ENCODE measurements around the gene NAPSA. TPM values are rescaled to one million over a fixed set of nuclear protein-coding genes. Genes with fewer than 3 reads are reported as not detected.
"Not testable (repeated sequence)": the region's sequence is repeated elsewhere in the genome, so short reads cannot be mapped to it uniquely, and the experiment has no call there.

The NAPSA gene
- total RNA-seq, 1 experiment from 2014 or later: 0.61 TPM

DNA sequence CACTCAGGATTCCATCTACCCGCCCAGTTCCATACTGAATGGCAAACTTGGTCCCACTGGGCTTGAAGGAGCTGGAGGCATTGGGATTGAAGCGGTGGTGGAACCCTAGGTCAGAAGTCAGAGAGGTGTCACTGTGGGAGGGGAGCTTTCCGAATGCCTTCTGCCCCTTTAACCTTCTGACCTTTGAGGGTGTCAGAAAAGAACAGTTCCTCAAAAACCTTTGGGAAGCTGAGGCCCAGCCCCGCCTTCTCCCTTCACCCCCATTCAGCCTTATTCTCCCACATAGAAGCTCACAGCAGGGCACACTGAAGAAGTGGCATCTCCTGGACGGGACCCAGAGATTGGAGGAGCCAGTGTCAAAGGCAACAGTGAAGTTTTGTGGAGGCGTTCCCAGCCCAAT is 28.4 kb downstream of the NAPSA start:
- in situ Hi-C loops (cut with HindIII; ENCODE audit: low pct_unique_long_range_greater_than_20kb, low sequenced_read_pairs); DNase-seq (ENCODE audit: low read depth): not testable (repeated sequence)

DNA sequence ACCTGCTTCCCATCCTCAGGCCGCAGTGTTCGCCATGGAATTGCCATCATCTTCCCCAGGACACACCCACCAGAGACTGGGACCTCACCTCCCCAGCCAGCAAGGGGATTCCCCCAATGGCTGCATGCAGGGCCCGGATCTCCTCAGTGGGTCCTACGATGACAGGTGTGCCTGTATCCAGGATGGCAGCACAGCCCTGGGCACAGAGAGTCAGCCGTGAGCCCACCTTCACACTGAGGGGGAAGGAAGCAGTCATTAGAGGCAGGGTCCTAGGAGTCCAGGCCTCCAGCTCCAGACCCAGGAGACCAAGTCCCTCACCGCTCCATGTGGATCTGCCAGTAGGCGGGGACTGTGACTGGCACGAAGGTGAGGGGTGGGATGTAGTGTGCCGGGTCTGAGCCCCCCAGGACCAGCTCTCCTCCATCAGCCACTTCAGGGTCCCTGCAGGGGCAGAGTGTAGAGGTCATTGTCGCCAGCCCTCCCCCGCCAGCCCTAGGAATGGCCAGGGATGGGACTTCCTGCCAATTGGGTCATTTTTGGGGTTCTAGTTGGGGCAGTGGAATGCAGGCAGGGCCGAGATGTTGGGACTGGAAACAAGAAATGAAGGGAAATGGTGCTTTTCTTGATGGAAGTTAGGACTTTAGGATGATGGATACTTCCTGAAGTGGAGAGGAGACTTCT is 30.6 kb downstream of the NAPSA start:
- in situ Hi-C loops (cut with HindIII; ENCODE audit: low pct_unique_long_range_greater_than_20kb, low sequenced_read_pairs): no loop called here
- no peak for DNase-seq (ENCODE audit: low read depth)

DNA sequence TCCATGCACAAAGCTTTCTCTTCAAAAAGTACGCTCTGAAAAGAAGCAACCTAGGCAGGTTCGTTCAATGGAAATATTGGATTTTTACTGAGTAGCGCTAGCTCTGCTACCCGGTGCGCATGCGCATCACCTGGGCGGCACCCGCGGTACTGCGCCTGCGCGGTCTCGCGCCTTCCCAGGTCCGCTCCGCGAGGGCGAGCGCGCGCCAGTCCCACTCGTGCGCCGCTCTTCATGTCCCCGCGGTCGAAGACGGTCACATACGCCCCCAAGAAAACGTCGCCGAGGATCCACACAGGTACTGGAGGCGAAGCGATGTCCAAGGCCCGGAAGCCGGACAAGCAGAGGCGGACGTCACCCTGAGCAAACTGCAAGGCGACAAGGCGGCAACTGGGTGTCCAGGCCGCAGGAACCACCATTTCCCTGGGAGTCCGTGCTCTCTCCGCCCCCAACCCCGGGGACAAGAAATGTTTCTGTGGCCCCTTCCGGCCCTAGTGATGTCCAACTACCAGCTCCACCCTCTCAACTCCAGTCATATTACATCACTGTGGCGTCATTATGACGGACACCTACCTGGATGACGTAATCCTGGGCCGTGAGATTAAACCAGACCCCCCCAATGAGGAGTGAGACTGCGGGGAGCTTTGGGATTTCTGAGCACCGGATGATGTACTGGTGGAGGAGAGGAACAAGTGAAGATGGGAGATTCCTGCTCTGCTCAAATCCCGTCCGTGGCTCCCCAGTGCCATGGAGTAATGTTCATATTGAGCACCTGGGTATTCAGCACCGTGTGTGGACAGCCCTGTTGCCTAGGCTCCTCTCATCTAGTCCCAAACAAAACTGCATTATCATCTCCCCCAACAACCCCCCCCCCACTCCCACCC is 31.5 kb downstream of the NAPSA start:
- DNase-seq (ENCODE audit: low read depth): peak; percentile 92
- in situ Hi-C loops (cut with HindIII; ENCODE audit: low pct_unique_long_range_greater_than_20kb, low sequenced_read_pairs): no loop called here

DNA sequence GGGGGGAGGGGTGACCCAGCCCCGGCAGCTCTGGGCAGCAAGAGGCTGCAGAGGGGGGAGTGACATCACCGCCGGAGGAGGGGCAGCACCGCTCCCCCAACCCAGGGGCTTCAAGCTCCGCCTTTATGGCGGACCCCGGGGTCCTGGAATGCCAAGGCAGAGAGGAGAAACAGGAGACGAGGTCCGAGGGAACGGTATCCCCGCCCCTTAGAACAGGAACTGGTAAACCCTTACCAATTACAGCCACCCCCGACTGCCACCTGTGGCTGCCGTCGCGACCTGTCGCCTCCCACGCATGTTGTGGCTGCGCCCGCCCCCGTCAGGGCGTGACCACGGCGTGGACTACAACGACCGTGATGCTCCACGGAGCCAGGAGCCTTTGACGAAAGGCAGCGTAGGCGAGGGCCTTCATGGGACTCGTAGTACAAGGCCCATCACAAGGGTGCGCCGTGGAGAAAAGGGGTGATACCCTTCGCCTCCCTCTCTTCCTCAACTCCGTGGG is 32.2 kb downstream of the NAPSA start:
- peak; percentile 94 for DNase-seq (ENCODE audit: low read depth)
- in situ Hi-C loops (cut with HindIII; ENCODE audit: low pct_unique_long_range_greater_than_20kb, low sequenced_read_pairs): no loop called here

DNA sequence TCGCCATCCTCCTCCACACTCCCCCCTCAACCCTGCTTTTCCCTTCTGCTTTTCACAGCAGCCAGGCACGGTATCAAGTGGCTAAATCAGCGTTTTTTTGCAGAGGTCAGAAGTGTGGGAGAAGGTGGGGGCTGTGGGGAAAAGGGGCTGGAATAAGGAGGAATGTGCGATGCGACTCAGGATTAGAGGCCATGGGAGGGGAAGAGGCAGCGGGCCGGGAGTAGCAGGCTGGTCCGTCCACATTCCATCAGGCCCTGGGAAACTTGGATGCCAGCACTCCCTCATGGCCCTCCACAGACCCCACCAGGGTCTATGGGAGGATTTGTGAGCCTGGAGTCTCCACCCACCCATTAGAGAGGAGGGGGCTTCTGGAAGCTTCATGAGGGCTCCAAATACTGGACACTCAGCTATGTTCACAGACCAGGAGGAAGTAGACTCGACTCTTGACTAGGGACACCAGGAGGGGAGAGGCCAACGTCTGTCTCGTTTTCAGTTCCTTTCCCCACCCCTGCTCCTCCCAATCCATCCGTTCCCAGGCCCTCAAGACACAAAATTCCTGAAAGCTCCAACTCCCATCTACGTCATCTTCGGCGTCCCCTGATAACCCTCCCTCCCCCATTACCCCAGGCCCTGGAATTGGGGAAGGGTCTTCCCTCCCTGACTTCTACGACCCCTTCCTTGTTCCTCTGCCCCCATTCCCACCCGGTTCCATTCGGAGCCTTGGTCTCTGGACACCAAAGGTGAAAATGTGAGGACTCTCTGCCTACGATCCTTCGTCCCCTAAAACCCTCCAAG is 33.0 kb downstream of the NAPSA start:
- in situ Hi-C loops (cut with HindIII; ENCODE audit: low pct_unique_long_range_greater_than_20kb, low sequenced_read_pairs): no loop called here
- DNase-seq (ENCODE audit: low read depth): no peak

DNA sequence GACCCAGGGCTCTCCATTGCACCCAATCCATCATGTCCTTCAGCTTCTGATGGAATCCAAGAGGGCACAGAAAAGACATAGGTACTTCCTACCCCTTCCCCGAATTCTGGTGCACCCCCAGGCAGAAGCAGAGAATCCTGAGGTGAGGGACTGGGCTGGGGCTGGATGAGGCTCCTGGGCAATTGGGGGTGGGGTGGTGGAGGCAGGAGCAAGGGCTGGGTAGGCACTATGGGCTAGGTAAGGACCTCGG is 33.5 kb downstream of the NAPSA start:
- no peak for DNase-seq (ENCODE audit: low read depth)
- in situ Hi-C loops (cut with HindIII; ENCODE audit: low pct_unique_long_range_greater_than_20kb, low sequenced_read_pairs): no loop called here

DNA sequence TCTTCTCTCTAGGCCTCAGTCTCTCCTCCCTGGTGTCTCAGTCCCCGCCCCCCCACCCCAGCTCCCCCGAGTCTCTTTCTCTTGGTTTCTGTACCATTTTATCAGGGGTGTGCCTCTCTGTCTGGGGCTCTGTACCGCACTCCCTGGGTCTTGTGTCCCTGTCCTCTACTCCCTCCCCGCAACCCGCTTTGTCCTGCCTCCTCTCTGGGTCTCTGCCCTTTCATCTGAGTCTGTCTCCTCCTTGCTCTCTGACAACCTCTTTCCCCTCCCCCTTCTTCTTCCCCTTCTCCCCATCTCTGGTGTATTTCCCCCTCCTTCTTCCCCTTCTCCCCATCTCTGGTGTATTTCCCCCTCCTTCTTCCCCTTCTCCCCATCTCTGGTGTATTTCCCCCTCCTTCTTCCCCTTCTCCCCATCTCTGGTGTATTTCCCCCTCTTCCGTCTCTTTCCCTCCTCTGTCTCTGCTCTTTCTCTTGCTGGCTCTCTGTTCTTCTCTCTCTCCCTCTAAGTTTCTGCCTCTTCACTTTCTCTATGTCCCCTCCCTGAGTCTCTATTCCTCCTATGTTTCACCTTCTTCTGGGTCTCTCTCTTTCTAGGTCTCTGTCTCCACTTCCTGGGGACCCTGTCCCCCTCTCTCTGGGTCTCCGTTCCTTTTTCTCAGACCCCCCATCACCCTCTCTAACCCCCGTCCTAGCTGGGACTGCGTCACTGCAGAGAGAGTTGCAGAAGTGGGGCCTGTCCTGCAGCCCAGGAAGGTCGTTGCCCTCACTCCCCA is 34.0 kb downstream of the NAPSA start:
- in situ Hi-C loops (cut with HindIII; ENCODE audit: low pct_unique_long_range_greater_than_20kb, low sequenced_read_pairs): no loop called here
- no peak for DNase-seq (ENCODE audit: low read depth)

DNA sequence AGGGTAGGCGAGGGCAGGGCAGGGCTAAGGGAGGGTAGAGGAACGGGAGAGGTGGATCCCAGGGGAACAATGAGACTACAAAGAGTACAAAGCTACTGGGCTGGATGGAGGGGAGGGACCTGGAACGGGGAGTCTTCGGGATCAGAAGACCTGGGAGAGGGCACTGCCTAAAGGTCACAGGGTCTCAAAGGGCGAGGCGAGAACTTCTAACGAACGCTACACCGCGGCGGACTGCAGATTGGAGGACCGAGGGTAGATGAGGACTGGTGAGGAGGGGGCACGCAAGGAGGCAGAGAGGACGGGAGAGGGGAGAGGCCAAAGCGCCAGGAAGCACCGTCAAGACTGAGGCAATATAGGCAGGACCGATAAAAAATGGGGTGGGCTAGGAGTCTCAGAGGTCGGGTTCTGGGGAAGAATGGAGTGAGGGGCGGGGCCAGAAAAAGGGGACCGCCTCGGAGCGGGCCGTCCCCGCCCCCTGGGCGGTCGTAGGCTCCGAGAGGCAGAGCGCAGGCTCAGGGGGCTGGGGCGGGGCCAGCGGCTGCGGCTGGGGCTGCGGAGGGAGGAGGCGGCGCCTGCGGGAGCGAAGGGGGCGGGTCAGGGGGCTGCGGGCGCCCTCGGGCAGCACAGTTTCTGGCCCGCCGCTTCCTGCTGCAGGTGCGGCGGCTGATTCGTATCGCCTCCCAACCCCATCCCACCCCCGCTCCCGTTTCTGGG is 34.9 kb downstream of the NAPSA start:
- in situ Hi-C loops (cut with HindIII; ENCODE audit: low pct_unique_long_range_greater_than_20kb, low sequenced_read_pairs): no loop called here
- peak; percentile 84 for DNase-seq (ENCODE audit: low read depth)

DNA sequence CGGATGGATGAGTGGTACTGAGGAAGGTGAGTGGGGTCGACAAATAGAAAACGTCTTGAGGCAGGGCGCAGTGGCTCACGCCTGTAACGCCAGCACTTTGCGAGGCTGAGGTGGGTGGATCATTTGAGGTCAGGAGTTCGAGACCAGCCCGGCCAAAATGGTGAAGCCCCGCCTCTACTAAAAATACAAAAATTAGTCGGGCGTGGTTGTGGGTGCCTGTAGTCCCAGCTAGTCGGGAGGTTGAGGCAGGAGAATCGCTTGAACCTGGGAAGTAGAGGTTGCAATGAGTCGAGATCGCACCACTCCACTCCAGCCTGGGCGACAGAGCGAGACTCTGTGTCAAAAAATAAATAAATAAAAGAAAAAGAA is 35.5 kb downstream of the NAPSA start:
- in situ Hi-C loops (cut with HindIII; ENCODE audit: low pct_unique_long_range_greater_than_20kb, low sequenced_read_pairs); DNase-seq (ENCODE audit: low read depth): not testable (repeated sequence)

DNA sequence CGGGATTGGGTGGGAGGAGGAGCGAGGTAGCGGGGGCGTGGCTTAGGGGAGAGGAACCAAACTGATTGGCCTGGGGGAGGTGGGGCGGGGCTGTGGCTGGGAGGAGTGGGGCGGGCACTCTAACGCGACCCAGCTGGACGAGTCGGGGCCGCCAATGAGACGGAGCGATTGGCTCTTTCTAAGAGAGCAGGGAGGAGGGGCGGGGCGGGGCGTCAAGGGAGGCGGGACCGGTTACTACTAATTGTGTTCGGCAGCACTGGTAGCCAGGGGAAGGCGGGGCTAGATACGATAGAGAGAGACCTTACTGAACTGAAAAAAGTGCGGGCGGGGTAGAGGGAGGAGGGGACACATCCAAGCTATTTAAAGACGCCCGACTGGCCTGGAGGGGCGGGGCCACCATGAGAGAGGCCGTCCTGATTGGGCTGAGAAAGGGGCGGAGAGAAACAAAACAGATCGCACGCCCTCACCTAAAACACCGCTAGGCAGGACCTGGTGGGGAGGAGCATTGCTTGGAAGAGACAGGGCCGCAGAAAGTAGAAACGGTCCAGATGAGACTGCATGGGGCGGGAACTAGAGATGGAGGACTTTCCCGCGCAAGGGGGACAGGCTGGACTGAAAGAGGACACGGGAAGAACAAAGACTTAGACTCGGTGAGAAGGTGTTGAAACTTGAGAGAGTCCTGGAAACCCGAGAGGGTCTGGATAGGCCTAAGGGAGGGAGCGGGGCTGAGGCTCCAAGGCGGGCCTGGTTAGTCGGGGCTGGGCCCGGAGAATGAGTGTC is 36.1 kb downstream of the NAPSA start, which contains the start of gene KCNC3:
KCNC3 (minus strand) TSS at position 232 of the 780 bp plus-strand sequence. CDS start 295 bp downstream, outside the sequence.
- in situ Hi-C loops (cut with HindIII; ENCODE audit: low pct_unique_long_range_greater_than_20kb, low sequenced_read_pairs): no loop called here
- DNase-seq (ENCODE audit: low read depth): peak; percentile 100

DNA sequence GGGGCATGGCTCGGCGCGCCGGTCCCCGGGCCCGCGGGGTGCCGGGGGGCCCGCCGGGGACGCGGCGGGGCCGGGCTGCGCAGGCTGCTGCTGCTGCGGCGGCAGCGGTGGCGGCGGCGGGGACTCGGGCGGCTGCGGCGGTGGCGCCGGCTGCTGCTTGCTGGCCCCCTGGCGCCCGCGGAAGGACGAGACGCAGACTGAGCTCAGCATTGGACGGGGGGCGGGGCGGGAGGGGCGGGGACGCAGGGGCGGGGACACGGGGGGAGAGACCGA is 36.6 kb downstream of the NAPSA start:
- no peak for DNase-seq (ENCODE audit: low read depth)
- in situ Hi-C loops (cut with HindIII; ENCODE audit: low pct_unique_long_range_greater_than_20kb, low sequenced_read_pairs): no loop called here

DNA sequence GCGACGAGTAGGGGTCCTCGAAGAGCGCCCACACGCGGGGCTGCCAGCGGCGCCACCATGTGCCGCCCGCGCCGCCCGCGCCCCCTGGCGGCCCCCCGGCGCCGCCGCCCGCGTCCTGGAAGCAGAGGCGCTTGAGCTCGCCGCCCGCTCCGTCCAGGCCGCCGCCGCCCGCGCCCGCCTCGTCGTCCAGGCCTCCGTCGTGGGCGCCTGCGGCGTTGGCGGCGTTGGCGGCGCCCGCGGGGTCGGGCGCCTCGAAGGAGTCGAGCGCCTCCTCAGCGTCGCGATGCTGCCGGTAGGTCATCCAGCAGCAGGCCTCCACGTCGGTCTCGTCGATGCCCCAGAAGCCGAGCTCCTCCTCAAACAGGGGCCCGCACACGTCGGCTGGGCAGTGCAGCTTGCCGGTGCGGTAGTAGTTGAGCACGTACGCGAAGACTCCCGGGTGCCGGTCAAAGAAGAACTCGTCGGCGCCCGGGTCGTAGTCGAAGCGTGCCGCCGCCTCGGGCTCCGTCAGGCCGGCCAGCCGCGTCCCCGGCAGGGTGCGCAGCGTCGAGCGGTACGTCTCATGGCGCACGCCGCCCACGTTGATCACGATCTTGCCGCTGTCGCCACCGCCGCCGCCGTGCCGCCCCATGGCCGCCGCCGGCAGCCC is 37.1 kb downstream of the NAPSA start:
- in situ Hi-C loops (cut with HindIII; ENCODE audit: low pct_unique_long_range_greater_than_20kb, low sequenced_read_pairs): no loop called here
- DNase-seq (ENCODE audit: low read depth): peak; percentile 45

DNA sequence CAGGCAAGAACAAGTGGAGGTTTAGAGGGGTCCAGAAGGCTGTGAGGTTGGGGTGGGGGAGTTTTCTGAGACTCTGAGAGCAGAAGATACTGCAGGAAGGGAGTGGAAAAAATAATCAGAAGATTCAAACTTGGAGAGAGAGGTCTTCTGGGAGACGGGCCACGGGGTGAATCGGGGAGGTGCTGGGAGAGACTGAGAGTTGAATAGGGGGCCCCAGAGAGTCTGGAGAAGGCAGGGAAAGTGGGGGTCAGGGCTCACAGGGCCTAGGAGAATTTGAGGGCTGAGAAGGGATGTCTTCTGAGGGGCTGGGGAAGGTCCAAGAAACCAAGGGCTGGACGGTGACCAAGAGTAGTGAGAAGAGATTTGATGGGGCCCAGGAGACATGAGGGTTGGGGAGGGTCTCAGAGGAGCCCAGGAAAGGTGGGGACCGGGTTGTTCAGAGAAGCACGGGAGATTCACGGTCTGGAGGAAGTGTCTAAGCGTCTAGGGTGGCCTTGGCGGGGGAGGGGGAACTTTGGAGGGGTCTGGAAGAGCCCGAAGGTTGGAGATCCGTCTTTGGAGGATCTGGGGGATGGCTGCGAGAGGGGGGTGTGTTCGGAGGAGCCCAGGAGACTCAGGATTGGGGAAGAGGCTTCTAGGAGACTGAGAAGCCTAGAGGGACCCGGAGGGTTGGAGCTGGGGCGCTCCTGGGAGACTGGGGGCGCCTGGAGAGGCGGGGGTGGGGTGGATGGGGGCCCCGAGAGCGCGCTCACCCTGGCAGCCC is 37.8 kb downstream of the NAPSA start:
- in situ Hi-C loops (cut with HindIII; ENCODE audit: low pct_unique_long_range_greater_than_20kb, low sequenced_read_pairs): no loop called here
- DNase-seq (ENCODE audit: low read depth): no peak

DNA sequence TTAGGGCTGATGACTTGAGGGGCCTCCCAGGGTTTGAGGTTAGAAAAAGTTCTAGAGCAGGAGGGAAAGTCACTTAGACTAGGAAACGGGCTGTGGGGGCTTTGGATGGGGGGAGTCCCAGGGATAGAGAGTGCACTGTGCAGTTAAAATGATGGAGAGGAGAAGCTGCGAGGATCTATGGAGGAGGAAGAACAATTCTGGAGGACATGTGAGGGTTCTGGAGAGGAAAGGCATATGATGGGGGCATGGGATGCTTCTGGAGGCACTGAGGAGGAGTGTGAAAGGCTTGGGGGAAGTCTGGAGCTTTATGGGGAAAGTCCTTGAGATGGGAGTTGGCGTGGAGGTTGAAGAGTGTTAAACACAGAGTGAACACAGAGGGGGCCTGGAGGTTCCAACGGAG is 38.4 kb downstream of the NAPSA start:
- DNase-seq (ENCODE audit: low read depth): no peak
- in situ Hi-C loops (cut with HindIII; ENCODE audit: low pct_unique_long_range_greater_than_20kb, low sequenced_read_pairs): no loop called here

DNA sequence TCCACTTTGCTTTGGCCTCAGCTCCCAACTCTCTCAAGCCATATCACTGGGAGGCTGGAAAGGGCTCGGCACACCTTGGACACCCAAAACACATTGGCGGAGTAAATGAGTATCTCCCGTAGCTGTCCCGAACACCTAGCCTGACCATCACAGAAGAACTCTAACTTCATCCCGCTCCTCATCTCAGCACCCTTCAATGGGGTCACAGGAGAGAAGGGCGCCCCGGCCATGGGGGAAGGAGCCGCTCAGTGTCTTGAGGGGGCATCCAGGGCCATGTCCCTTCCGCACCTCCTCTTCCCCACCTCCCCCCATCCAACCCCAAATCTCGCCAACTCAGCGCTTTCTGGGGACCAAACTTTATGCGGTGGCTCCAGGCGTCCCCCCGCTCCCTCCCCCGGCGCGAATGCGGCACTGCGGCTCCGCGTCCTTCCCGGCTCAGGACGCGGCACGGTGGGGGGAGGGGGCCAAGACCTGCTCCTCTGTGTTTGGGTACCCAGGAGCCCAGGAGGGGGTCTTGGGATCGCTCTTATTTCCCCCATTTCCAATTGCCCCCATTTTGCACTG is 39.3 kb downstream of the NAPSA start:
- in situ Hi-C loops (cut with HindIII; ENCODE audit: low pct_unique_long_range_greater_than_20kb, low sequenced_read_pairs): no loop called here
- DNase-seq (ENCODE audit: low read depth): no peak

All from Caki2 (cell line).